Activated naive CD8-positive, alpha-beta T cell treated with anti-CD3 and anti-CD28 coated beads for 36 hours (primary cell): ENCODE measurements around the gene TOX3. TPM values are rescaled to one million over a fixed set of nuclear protein-coding genes. Genes with fewer than 3 reads are reported as not detected.

Experiments used
- DNase-seq: peaks from one replicate; pipeline ENCODE4 v3.0.0; 2021
- H3K27ac Mint-ChIP-seq: one replicate; pipeline ENCODE4 v1.8.0; 2022; ENCODE audit warnings: mild to moderate bottlenecking, moderate library complexity, mixed read lengths
- H3K27me3 Mint-ChIP-seq: one replicate; pipeline ENCODE4 v1.8.0; 2022; ENCODE audit warnings: mild to moderate bottlenecking, mixed read lengths
- H3K36me3 Mint-ChIP-seq: one replicate; pipeline ENCODE4 v1.8.0; 2021; ENCODE audit warnings: mild to moderate bottlenecking, mixed read lengths
- H3K4me1 Mint-ChIP-seq: one replicate; pipeline ENCODE4 v1.8.0; 2021; ENCODE audit warnings: mixed read lengths
- H3K4me3 Mint-ChIP-seq: one replicate; pipeline ENCODE4 v1.8.0; 2022; ENCODE audit warnings: mild to moderate bottlenecking, moderate library complexity, mixed read lengths
- H3K9me3 Mint-ChIP-seq: one replicate; pipeline ENCODE4 v1.8.0; 2022; ENCODE audit warnings: mixed read lengths
- total RNA-seq, 2 experiments: library from RNA; stranded (reverse); gene quantifications; one replicate each; pipeline ENCODE4 v1.2.3, GENCODE V29; 2021

TOX3 gene
- total RNA-seq, result not detected

DNA sequence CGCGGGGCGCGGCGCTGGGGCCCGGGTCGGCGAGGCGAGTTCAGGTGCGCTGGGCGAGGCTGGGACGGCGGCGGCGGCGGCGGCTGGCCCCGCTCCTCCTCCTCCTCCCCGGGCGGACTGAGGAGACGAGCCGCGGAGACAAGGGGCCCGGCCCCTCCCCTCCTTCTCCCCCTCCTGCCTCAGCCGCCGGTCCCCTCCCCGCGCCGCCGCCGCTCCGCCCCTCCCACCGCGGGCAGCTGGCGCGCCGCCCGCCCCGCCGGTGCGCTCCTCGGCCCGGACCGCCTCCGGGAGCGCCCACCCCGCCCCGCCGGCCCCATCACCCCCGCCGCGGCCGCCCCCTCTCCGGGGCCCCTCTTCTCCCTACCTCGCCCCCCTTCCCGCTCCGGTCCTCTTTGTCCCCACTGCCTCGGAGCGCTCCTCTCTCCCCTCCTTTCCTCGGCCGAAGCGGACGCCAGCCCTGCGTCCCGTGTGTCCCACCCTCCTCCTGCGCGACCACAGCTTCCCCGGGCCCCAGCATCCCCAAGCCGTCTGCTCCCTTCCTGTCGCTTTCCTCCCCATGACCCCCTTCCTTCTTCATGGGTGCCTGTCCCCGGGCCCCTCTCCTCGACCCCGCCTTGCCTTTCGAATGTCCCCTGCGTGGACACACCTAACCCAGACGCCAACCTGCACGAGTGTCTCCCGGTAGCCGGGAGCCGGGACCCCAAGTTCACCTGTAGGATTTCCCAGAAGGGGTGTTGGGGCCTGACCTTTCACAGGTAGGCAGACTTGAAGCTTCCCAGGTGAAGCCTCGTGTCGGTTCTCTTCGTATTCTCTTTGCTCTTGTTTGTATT is at the start of gene TOX3:
TSS of gene TOX3 (minus strand) at position 140 of the 830 bp plus-strand sequence. CDS start 420 bp downstream, outside the sequence.
- peak within 1 kb of the TSS; percentile 41 for H3K4me3 Mint-ChIP-seq
- H3K27me3 Mint-ChIP-seq, result peaks cover 61% of the 10 kb centered on the region
- H3K36me3 Mint-ChIP-seq, result no peaks in the 10 kb centered on the region
- no peak for DNase-seq
- no peaks in the 10 kb centered on the region for H3K9me3 Mint-ChIP-seq
- H3K4me1 Mint-ChIP-seq, result no peaks in the 10 kb centered on the region
- no peak within 1 kb of the TSS for H3K27ac Mint-ChIP-seq

DNA sequence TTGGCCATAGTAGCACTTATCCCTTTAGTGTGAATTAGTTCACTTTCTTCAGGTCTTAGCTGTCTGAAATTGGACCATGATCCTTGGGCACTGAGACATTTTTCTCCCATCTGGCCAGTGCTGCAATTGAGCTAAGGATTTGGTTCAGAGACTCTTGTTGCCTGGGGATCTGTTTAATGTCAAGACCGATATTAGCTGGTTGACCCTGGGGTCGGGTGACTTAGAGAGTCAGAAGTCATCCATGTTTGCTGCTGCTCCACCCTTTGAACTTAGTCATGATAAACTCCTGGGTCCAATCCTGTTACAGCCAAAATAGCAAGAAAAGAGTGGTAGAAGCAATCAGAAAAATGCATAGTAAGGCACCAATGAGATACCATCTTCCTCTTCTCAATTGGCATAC is 45.8 kb upstream of the TOX3 start:
- DNase-seq, result no peak
- peaks cover 2% of the 10 kb centered on the region for H3K9me3 Mint-ChIP-seq
- H3K4me3 Mint-ChIP-seq, result no peak overlapping the region
- H3K36me3 Mint-ChIP-seq, result no peaks in the 10 kb centered on the region
- H3K4me1 Mint-ChIP-seq, result no peaks in the 10 kb centered on the region
- no peak overlapping the region for H3K27ac Mint-ChIP-seq
- H3K27me3 Mint-ChIP-seq, result no peaks in the 10 kb centered on the region

DNA sequence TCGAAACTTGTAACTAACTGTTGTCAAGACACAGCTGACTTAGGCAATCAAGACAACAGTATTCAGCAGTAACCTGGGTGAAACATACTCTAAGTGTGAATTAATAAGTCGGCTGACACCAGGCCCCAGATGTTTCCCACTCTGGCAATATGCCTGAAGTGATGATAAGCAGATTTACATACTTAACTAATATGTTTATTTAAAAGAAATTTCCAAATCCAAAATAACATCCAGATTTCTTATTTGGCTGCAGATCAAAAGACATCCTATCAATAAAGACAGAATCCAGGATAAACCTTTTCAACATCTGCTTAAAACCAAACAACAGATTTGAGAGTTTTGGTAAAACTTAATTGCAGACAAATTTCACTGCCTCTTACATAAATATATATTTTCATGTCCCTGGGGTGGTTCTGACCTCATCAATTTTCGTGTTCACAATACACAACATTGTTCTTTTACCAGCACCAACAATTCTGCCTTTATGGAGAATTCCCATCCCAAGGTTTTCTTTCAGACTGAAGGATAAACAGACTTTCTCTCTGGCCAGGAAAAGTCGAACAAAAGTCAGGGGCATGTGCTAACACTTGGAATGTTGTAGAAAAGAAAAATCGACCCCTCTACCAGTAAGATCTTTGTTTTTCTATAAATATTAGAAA is 45.1 kb upstream of the TOX3 start:
- no peak for DNase-seq
- Mint-ChIP-seq H3K4me1 (no peaks in the 10 kb centered on the region), H3K27me3 (no peaks in the 10 kb centered on the region), H3K36me3 (no peaks in the 10 kb centered on the region), H3K27ac (no peak overlapping the region), H3K9me3 (peaks cover 2% of the 10 kb centered on the region), H3K4me3 (no peak overlapping the region)

DNA sequence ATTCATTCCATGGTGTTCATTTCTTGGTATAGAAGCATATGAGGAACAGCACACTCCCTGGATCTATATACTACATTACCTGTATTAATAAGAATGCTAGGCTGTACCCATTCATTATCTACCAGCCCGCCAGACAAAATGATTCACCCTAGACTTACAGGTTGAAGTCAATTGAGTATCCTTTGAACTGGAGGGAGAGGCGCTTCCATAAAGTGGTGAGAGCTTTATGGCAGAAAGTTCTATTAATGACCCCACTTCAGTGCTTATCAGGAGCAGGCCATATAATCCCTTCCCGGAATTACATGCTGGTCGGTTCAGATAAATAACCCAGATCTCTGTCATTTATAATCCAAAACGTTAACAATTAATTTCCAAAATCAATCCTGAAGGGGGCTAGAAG is 44.5 kb upstream of the TOX3 start:
- H3K27ac Mint-ChIP-seq, result no peak overlapping the region
- H3K4me1 Mint-ChIP-seq, result no peaks in the 10 kb centered on the region
- no peaks in the 10 kb centered on the region for H3K27me3 Mint-ChIP-seq
- no peaks in the 10 kb centered on the region for H3K36me3 Mint-ChIP-seq
- no peak overlapping the region for H3K4me3 Mint-ChIP-seq
- peaks cover 2% of the 10 kb centered on the region for H3K9me3 Mint-ChIP-seq
- no peak for DNase-seq

DNA sequence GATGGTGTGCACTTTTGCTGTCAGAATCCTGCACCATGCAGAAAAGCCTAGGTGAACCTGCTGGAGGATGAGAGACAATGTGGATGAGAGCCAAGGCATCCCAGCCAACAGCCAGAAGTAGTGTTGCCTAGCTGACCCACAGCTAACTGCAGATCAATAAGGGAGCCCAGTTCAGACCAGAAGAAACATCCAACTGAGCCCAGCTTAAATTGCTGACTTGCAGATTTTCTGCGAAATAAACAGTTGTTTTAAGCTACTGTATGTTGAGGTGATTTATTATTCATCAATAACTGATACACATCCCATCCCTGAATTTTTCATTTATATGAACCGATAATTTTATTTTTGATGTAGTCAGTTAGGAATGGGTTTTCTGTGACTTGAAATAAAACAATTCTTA is 39.2 kb upstream of the TOX3 start:
- H3K27ac Mint-ChIP-seq, result no peak overlapping the region

DNA sequence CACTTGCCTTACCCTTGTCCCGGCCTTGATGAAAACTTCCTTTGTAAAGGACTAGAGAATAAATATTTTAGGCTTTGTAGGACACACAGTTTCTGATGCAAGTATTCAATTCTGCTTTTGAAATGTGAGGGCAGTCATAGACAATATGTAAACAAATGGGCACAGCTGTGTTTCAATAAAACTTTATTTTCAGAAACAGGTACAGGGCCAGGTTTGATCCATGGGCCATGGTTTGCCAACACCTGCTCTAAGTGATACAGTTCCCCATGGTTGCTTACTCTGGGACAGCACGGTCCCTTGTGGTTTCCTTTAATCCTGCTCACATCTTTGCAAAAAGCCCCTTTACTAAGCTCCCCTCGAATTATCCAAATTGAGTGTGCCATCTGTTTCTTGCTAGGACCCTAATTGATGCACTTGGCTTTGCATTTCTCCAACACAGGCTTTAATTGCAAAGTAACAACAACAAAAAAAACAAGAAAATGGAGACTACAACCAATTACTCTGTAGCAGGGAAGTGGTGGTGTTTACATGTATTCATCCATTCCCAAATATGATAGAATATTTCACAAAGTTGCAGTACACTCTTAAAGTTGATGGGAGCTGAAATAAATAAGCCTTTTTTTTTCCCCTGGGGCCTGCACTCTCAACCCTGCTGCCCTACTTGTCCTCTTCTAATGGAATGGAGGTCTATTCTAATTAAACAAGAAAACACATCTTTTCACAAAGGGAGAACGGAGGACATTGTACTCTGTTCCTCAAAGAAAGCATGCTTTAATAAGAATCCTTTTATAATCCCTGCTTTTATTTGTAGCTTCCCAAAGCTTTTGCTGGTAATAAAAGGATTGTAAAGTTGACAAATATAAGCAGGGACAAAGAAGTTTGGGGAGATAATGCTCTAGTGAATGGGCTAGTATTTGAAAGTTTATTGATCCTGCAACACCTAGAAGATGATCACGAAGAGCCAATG is 37.7 kb upstream of the TOX3 start:
- Mint-ChIP-seq H3K27me3 (no peaks in the 10 kb centered on the region), H3K27ac (no peak overlapping the region), H3K36me3 (no peaks in the 10 kb centered on the region), H3K4me3 (no peak overlapping the region), H3K4me1 (no peaks in the 10 kb centered on the region), H3K9me3 (peaks cover 2% of the 10 kb centered on the region)
- no peak for DNase-seq

More for the DNA sequence above, 39.2 kb upstream of the TOX3 start:
- H3K27me3 Mint-ChIP-seq, result no peaks in the 10 kb centered on the region
- H3K4me1 Mint-ChIP-seq, result no peaks in the 10 kb centered on the region
- no peaks in the 10 kb centered on the region for H3K36me3 Mint-ChIP-seq
- peaks cover 2% of the 10 kb centered on the region for H3K9me3 Mint-ChIP-seq
- no peak for DNase-seq
- no peak overlapping the region for H3K4me3 Mint-ChIP-seq

DNA sequence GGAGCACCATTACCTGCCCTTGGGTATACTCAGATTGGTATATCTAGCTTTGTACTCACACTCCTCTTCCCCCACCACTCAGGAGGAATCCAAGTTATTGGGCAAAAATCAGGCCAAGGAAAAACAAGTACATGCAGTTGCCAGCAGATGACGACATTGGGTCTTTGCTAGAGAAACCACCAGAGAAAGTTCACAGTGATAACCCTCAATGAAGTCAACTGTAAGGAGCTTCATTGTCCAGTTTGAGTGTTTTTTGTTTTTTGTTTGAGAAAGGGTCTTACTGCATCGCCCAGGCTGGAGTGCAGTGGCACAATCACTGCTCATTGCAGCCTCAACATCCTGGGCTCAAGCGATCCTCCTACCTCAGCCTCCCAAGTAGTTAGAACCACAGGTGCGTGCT is 34.6 kb upstream of the TOX3 start:
- DNase-seq, result no peak
- Mint-ChIP-seq H3K27me3 (no peaks in the 10 kb centered on the region), H3K4me3 (no peak overlapping the region), H3K36me3 (no peaks in the 10 kb centered on the region), H3K4me1 (no peaks in the 10 kb centered on the region), H3K9me3 (no peaks in the 10 kb centered on the region), H3K27ac (no peak overlapping the region)

DNA sequence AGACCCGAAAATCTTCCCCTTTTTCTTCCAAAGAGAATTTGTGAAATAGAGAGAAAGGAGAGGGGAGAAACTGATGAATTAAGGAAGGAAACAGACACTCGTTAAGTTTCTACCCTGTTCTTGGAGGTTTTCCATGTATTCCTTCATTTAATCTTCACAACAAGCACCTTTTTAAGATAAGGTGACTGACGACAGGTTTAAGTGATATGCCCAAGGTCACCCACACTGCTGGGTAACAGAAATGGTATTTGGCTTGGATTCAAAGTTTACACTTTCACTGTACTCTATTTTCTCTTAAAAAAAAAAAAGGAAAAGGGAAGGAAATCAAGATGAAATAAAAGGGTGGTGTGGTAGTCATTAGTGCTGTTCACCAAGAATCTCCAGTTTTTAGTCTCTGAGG is 33.5 kb upstream of the TOX3 start:
- Mint-ChIP-seq H3K4me1 (no peaks in the 10 kb centered on the region), H3K27me3 (no peaks in the 10 kb centered on the region)

DNA sequence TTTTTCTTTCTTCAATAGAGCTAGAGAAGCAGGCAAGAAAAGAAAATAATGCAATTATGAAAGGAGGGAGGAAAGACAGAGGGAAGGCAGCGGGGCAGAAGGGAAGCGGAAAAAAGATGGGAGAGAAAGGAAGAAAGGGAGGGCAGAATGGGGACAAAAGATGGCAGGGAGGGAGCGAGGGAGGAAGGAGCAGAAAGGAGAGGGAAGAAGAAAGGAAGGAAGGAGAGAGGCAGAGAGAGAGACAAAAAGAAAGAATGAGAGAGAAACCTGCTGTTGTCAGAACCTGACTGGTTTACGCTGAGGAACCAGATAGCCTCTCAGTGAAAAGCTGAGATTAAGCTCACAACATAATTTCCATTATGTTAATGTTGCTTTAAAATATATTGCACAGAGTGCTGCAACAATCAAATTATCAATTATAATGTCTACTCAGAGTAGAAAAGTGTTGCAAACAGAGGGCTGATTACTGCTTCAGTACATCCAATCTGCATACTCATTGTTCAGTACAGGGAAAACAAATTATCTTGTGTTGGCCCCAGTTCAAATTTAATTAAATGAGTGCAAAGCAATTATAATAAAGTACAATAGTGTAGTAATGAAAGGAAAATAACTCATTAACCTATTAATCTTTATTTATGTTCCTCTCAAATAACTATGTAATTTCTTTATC is 32.0 kb upstream of the TOX3 start:
- no peaks in the 10 kb centered on the region for H3K4me1 Mint-ChIP-seq
- H3K36me3 Mint-ChIP-seq, result no peaks in the 10 kb centered on the region
- H3K9me3 Mint-ChIP-seq, result no peaks in the 10 kb centered on the region
- no peaks in the 10 kb centered on the region for H3K27me3 Mint-ChIP-seq
- H3K4me3 Mint-ChIP-seq, result no peak overlapping the region
- no peak overlapping the region for H3K27ac Mint-ChIP-seq
- DNase-seq, result no peak

More for the DNA sequence above, 33.5 kb upstream of the TOX3 start:
- H3K4me3 Mint-ChIP-seq, result no peak overlapping the region
- H3K27ac Mint-ChIP-seq, result no peak overlapping the region
- H3K9me3 Mint-ChIP-seq, result no peaks in the 10 kb centered on the region
- DNase-seq, result no peak
- no peaks in the 10 kb centered on the region for H3K36me3 Mint-ChIP-seq

DNA sequence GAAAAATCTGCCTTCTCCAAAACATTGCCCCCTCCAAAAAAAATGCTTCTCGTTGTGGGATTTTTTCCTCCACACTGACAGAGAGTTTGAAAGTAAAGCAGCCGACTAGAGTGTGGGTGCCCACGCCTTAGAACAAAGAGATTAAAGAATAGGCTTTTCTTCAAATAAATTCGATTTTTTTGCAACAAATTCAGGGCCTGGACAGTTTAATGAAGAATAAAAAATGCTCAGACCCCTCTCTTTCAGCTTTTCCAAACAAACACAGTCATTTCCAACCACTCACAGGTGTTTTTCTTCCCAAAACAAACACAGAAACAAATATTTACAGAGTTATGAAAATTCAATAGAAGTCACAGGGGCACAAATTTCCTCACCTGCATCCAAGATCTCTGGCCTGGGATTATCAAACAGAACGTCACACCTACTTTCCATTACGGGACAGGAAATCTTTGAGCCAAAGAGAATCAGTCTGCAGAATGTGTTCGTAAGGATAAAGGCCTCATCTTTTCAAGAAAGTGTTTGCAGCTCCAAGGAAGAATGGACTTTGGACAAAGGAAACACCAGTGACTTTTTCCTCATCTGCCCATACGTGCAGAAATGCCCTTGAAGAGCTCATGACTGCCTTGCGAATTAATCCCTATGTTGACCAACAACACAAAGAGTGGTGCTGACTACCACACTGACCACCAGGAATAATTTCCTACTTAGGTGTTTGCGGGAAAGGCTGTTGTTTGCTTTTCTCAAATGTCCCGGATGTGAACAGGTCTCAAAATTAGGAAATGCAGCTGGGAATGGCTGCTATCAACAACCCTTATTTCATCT is 31.3 kb upstream of the TOX3 start:
- Mint-ChIP-seq H3K9me3 (no peaks in the 10 kb centered on the region), H3K27me3 (no peaks in the 10 kb centered on the region), H3K36me3 (no peaks in the 10 kb centered on the region), H3K4me3 (no peak overlapping the region), H3K4me1 (no peaks in the 10 kb centered on the region), H3K27ac (no peak overlapping the region)
- no peak for DNase-seq

DNA sequence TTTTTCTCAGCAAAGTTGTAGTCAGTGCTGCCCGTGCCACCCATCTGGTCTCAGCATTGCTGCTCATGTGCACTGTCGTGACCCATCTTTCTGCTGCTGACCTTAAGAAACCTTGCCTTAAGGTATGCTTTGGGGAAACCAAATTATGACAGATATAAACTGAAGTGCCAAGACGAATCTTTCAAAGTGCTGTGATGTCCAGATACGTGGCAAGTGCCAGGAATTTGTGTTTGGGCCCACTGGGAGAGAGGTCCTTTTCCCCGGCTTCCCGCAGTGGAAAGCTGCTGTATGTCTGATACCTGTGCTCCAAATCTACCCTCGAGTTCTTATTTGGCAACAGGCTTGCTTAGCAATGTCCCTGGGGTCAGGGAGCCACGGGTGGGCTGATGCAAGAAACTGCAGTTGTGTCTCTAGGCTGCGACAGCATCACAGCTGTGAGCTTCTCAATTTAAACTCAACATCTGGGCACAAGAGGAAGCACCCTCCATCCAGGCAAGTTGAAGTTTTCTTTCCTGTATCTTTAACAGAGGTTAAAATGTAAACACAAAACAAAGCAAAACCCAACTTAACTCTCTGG is 30.3 kb upstream of the TOX3 start:
- DNase-seq, result no peak
- Mint-ChIP-seq H3K4me1 (no peaks in the 10 kb centered on the region), H3K36me3 (no peaks in the 10 kb centered on the region), H3K9me3 (peaks cover 3% of the 10 kb centered on the region), H3K4me3 (no peak overlapping the region), H3K27me3 (no peaks in the 10 kb centered on the region), H3K27ac (no peak overlapping the region)

DNA sequence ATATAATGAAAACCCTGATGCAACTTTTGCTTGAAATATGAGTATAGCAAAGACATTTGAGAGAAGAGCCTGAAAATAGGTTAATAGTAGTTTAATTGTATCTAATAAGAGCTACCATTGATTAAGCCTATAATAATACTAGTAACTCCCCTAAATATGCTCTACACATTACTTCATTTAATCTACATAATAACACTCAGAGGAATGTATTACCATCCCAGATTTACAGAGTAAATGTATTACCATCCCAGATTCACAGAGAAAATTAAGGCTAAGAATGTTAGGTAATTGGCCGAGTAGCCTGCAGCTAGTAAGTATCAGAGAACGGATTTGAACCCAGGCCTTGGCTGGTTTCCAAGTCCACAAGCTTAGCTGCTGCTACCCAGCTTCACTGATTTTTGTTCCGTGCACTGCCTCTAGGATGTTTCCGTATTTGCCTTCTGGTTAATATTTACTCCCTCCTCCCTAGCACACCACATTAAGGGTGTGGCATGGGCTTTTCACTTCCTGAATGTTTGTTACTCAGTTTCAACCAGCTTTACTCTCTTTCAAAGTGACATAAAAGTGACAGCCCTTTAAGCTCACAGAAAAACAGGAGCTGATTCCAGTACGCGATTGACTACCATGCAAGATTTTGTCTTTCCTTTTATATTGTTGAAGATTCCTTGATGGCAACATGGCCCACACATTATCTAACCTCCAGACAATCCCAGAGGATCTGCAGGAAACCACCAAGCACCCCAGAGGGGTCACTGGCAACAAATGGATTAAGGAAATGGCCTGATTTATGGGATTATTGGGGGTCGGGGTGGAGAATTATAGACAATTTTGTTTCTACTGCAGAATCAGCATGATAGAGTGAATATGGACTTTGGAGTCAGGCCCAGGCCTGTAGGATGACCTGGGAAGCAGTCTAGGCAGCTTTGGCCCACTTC is 26.7 kb upstream of the TOX3 start:
- Mint-ChIP-seq H3K36me3 (no peaks in the 10 kb centered on the region), H3K27ac (no peak overlapping the region), H3K4me1 (no peaks in the 10 kb centered on the region), H3K9me3 (peaks cover 8% of the 10 kb centered on the region), H3K27me3 (no peaks in the 10 kb centered on the region), H3K4me3 (no peak overlapping the region)
- no peak for DNase-seq

DNA sequence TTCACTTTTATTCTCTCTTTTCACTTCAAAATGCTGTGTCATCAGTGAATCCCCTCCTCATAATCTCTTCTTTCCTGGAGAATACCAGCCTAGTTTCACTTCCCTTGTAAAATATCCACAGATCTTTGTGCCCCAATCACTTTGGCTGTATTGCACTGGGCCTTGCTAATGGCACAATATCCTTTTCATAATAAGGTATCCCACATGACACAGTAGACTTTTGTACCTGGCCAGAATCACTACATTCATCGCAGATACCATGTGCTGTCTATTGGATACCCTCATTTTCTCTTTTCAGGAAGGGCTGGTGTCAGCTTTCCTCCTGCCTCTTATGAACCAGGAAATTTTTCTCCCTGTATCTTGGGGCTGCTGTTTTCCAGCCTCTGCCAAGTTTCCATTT is 25.7 kb upstream of the TOX3 start:
- Mint-ChIP-seq H3K27me3 (no peaks in the 10 kb centered on the region), H3K36me3 (no peaks in the 10 kb centered on the region), H3K9me3 (peaks cover 8% of the 10 kb centered on the region), H3K27ac (no peak overlapping the region), H3K4me1 (no peaks in the 10 kb centered on the region), H3K4me3 (no peak overlapping the region)
- DNase-seq, result no peak
